OCI-LY1 (cell line): ENCODE measurements around the gene ARHGAP10.

Experiments
- EZH2 ChIP-seq: fragments of 200-600 bp; sonication (generic), shearing (Covaris generic); IDR thresholded peaks from 2 replicates; pipeline ENCODE4 v1.8.0; 2017; ENCODE audit warnings: borderline replicate concordance, mixed run types, mild to moderate bottlenecking, antibody characterized with exemption, low read length, moderate library complexity, mixed read lengths
- TF ChIP-seq, protein P1 (sequence below): fragments of 200-600 bp; sonication (generic), shearing (Covaris generic); IDR thresholded peaks from 2 replicates; pipeline ENCODE4 v1.5.1; 2017; ENCODE audit warnings: mild to moderate bottlenecking, antibody characterized with exemption, low read length, moderate library complexity, mixed read lengths

DNA sequence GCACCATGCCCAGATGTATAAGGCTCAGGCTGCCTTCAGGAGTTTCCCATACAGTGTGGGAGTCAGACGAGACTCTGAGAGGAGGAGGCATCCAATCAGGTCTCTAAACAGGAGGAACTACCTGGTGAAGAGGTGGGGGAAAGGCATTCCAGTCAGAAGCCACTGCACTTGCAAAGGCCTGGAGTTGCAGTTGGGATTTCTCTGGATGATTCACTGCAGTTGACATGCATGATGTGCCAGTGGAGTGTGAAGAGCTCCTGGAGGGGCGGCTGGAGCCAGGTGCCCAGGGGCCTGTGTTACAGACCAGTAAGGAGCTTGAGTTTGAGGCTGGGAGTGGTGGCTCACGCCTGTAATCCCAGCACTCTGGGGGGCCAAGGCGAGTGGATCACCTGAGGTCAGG is 339.1 kb downstream of the ARHGAP10 start:
- TF ChIP-seq, protein P1, sequence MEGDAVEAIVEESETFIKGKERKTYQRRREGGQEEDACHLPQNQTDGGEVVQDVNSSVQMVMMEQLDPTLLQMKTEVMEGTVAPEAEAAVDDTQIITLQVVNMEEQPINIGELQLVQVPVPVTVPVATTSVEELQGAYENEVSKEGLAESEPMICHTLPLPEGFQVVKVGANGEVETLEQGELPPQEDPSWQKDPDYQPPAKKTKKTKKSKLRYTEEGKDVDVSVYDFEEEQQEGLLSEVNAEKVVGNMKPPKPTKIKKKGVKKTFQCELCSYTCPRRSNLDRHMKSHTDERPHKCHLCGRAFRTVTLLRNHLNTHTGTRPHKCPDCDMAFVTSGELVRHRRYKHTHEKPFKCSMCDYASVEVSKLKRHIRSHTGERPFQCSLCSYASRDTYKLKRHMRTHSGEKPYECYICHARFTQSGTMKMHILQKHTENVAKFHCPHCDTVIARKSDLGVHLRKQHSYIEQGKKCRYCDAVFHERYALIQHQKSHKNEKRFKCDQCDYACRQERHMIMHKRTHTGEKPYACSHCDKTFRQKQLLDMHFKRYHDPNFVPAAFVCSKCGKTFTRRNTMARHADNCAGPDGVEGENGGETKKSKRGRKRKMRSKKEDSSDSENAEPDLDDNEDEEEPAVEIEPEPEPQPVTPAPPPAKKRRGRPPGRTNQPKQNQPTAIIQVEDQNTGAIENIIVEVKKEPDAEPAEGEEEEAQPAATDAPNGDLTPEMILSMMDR, result no peak
- TF ChIP-seq EZH2, result no peak
